ENCODE measurements around the gene CCDC187. TPM values are rescaled to one million over a fixed set of nuclear protein-coding genes. Genes with fewer than 3 reads are reported as not detected.

The CCDC187 gene
- total RNA-seq, 1 donor from 2014 or later, result not detected

DNA sequence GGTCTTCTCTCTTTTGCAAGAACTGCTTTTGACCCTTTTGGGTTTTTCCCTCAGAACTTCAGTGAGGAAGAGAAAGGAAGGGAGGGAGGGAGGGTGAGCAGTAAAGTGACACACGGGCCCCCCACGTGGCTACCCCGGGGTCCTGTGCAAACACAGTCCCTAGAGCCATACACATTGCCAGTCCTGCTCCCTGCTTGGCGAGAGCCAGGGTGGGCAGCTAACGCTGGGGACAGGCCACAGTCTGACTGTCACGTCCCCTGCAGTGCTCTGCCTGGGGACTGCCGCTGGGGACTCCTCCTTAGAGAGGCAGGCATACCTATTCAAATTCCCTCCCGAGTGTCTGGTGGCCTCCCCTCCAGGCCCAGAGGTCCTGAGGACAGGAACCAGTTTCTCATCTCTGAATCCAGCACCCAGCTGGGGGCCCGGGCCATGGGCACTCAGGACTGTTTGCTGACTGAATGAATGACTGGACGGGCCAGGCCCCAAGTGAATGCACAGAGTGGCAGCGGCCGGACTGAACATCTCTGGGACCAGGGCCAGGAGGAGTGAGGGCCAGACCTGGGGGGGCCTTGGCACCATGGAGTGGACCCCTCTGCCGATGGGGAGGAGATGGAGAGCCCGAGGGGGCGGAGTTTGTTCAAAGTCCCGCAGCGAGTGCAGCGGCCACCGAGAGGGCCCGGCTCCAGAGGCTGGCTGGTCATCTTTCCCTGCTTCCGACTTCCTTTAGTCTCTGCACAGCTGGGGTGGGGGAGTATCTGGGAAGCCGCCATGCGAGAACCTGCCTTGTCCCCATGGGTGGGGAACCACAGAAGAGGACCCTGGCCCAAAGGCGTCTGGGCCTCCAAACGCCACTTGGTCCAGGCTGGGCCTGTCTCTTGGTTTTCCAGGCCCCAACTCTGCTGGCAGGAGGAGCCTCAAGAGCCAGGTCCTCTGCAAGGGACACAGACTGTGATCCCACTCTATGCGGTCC is 5.8 kb downstream of the CCDC187 start:
- no peak for DNase-seq (ENCODE audit: low read depth in 2 of 2)

DNA sequence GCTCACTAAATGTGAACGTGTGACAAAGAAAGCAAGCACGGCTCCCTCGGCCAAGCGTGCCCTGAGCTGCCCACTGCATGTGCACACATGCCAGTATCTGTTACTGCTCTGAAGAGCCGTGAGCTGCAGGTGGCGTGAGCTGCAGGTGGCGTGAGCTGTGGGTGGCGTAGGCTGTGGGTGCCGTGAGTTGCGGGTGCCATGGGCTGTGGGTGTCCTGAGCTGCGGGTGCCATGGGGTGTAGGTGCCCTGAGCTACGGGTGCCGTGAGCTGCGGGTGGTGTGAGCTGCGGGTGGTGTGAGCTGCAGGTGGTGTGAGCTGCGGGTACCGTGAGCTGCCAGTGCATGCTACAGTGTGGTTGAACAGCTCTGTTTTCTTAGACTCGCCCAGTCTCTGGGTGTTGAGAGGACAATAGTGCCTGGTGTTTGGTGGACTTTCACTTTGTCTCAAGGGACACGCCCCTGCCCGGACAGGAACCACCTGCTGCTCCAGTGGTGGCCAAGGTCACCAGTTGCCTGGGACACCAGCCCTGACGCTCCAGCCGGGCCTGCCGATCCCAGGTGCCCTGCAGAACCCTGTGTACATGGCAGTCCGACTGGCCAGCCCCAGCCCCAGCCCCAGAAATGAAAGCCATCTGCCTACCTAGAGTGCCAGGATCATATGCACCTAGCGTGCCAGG is 6.7 kb downstream of the CCDC187 start:
- DNase-seq (ENCODE audit: low read depth in 2 of 2), result peak; percentile 82

DNA sequence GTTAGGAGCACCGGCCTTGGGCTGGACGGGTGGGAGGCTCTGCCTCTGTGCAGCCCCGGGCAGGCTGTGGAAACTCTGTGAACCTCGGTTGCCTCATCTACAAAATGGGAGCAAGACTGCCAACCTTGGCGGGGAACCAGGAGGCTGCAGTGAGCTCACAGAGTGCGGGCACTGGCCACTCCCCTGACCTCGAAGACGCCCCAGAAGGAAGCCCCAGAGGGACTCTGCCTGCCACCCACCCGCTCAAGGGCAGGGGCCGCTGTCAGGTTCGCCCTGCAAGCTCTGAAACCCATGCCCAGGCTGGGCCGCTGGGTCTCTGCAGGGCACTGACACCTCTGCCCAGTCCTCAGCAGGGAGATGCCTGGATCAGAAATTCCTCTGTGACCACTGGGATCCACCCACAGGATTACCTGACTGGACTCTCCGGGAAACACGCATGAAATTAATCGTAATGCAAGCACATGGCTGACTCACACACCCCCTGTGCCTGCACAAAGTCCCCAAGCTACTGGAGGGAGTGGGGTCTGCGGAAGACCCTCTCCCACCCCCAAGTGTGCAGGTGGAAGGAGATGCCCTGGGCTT is 7.4 kb downstream of the CCDC187 start:
- DNase-seq (ENCODE audit: low read depth in 2 of 2), result no peak

DNA sequence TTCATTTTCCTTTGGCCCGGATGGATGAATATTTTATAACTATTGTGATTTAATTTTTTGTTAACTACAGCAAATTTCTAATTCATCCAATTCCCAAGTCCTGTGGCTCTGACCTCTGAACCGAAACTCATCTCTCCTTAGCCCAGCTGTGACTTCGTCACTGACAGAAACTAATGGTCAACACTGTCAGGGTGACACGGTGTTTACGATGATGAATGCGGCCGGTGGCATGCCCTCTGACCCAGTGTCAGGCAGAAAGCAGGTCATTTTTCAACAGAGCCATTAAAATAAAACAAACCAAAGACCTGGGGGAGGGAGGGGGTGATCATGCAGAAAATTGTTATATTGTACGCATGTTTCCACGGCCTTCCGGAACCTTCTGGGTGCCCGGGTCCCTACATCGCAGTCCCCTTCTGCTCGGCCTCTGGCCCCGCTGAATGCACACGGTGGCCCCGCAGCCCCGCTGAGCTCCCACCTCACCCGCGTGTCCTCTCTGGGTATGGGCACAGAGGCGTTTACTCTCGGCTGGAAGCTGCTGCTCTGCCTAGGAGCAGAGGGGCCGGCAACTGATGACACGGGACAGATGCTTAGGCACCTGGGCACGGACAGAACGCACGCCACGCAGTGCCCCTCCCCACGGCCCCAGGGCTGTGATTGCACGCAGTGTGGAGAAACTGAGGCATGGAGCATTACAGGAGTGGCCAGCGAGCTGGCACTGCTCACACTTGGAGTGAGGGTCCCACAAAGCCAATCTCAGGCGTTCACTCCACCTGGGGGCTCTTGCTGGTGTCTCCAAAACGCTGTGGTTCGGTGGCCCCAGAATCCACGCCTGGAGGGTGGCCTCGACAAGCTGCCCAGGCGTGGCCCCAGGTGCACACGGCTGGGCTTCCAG is 8.1 kb downstream of the CCDC187 start:
- DNase-seq (ENCODE audit: low read depth in 2 of 2), result no peak

DNA sequence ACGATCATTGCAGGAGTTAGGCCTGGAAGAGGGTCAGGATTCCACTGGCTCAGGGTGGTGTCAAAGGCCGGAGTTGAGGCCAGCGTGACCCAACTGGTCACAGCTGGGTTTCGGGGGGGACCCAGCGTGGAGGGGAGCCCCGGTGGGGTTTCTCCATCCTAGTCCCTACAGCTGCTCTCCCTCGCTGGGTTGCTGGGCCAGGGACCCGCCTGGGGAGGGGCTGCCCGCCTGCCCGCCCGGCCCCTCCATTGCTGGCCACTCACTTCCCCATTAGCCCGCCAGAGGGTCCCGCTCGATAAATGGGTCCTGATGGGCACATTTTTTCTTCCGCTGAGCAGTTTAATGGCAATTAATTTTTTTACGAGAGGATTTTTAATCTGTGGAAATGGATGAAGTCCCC is 8.8 kb downstream of the CCDC187 start:
- no peak for DNase-seq (ENCODE audit: low read depth in 2 of 2)

DNA sequence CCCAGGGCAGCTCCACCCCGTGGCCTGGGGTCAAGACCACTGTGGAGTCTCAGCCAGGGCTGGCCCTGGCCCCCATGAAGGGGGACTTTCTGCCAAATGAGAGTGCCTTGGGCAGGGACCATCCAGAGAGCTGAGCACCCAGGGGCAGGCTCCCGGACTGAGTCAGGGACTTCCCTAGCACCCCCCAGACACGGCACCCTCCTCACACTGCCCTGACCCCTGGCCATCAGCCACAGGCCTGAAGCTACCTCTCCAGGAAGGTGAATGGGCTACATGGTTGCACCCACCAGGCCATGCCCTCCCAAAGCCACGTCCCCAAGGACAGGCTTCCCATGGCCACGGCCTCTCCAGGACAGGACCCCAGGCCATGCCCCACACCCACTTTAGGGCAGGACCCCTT is 9.5 kb downstream of the CCDC187 start:
- no peak for DNase-seq (ENCODE audit: low read depth in 2 of 2)

DNA sequence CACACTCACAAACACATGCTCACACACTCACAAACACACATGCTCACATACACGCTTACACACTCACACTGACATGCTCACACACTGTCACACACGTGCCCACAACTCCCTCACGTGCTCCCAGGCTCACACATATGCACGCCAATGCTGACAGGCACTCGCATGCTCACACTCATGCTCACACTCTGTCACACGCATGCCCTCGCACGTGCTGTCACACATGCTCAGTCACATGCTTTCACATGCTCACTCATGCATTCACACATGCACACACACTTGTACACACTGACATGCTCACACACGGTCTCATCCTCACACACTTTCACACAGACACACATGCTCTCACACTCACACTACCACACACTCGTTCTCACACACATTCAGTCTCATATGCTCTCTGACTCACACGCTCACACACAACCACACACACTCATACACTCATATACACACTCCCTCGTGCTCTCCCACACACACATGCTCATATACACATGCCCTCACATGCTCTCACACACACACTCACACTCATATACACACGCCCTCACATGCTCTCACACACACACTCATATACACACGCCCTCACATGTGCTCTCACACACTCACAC is 10.3 kb downstream of the CCDC187 start:
- DNase-seq (ENCODE audit: low read depth in 2 of 2), result no peak

DNA sequence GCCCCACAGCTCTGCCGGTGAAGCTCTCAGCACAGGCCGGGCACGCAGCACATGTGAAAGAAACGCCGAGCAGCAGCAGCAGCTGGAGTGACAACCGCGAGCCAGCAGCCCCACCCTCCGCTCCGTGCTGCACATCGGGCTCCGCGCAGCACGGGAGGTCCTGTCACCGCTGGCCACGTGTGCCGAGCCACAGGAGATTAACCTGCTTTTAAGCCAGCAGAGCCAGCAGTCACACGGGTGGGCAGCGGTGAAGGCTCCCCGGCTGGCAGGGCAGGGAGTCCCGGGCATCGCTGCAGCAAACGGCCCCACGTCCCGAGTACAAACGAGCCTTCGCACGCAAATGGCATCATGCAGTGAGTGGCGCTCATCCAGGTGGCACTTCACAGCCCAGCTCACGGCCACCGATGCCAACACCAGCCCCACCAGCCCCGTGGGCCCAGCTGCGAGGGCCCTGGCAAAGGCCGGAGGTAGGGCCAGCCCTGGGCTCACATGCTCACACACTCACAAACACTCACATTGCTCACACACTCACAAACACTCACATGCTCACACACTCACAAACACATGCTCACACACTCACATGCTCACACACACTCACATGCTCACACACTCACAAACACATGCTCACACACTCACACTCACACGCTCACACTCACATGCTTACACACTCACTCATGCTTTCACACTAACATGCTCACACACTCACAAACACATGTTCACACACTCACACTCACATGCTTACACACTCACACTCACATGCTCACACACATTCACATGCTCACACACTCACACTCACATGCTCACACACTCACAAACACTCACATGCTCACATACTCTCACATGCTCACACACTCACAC is 11.1 kb downstream of the CCDC187 start:
- DNase-seq (ENCODE audit: low read depth in 2 of 2), result no peak

DNA sequence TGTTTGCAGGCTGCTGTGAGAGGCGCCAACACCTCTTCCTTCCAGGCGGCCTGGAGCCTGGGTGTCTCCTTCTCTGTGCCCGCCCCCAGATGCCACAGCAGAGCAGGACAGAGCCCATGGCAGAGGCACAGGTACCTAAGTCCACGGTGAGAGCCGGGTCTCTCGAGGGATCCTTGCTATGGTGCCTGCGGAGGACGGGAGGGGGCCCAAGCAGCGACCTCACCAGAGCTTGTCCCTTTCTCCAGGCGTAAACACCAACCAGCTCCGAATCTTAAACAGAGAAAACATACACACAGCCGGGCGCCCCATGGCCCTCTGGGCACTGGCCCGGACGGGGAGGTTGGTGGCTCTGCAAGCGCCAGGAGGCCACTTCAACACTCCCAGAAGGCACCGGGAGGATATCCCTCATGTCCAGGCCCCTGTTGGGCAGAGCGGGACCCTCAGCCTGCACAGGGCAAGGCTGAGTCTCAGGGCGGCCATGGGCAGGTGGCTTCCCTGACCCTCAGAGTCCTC is 11.8 kb downstream of the CCDC187 start:
- DNase-seq (ENCODE audit: low read depth in 2 of 2), result no peak

DNA sequence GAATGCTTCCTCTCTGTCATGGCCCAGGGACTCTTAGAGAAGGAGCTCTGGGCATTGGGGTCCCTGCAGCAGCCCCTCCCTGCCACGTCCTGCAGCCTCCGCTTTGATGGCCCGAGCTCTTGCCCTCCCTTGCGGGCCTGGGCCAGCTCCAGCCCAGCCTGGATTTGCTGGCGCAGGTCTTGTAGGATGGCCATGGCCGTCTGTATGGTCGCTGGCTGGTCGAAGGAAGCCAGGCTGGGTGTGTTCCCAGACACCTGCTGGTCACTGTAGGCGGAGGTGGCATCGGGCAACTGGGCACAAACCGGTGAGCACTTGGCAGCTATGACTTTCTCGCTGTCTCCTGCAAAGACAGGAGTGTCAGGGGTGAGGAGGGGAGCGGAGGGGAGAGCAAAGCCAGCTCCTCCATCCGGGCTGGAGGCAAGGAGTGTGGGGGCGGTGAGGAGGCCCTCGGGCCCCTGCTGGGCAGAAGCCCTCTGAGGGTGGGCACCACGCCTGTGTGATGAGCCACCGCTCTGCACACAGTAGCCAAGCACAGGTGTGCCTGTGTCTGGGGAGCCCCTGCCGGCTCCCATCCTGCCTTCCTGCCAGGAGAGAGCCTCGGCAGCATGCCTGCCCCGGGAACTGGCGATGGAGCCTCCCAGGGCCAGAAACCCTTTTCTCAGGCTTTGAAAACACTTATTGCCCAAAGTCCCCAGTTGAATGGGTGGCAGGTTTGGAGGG is 12.4 kb downstream of the CCDC187 start:
- no peak for DNase-seq (ENCODE audit: low read depth in 2 of 2)

DNA sequence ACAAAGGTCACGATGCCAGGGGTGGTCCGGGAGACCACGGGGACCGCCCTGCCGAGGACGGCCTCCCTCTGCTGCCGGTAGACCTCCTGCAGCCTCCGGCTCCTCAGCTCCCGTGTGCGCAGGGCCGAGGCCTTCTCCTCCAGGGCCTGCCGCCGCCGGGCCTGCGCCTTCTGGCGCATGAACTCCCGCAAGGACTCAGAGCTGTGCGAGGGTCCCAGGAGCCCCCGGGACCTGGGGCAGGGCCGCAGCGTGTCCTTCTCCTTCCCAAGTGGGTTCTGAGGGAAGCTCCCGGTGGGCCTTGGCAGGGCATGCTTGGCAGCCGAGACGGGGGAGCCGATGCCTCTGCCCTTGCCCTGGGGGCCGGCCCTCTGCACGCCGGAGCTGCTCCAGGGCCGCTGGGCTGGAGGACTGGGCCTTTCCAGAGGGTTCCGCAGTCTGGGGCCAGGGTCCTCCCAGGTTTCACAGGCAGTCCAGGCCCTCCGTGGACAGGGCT is 13.3 kb downstream of the CCDC187 start:
- DNase-seq (ENCODE audit: low read depth in 2 of 2), result no peak

DNA sequence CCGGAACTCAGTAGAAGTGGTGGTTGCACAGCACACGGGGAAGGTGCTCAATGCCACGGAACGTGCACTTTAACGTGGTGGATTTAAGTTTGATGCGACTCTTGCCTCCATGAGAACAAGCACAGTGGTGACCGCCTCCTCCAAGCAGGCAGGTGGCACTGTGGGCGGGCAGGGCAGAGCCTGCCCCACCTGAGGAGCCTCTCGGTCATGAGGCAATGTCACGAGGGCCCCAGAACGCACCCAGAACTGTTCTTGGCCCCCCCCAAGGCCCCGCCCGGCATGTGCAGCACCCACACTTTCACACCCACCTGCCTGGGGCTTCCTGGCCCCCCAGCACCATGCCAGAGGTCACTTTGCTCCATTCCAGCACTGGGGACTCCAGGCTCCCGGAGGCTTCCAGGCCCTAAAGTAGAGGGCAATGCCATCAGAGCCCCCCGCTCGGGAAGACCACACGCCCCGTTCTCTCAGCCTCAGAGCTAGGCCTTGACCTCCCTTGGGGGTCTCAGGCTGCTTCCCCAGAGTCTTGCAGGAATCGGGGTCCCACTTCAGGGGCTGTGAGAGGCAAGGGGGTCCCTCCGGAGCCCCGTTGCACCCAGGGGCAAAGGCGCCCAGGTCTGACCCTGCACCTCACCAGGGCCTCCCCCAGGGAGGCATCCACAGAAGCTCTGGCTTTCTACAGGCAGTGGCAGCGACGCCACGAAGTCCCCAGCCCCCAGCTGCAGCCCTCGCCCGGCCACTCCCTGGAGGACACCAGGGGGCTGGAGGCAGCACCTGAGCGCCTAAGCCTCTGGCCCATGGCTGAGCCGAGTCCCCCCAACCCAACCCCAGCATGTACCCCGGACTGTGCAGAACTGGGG is 14.0 kb downstream of the CCDC187 start:
- DNase-seq (ENCODE audit: low read depth in 2 of 2), result no peak

DNA sequence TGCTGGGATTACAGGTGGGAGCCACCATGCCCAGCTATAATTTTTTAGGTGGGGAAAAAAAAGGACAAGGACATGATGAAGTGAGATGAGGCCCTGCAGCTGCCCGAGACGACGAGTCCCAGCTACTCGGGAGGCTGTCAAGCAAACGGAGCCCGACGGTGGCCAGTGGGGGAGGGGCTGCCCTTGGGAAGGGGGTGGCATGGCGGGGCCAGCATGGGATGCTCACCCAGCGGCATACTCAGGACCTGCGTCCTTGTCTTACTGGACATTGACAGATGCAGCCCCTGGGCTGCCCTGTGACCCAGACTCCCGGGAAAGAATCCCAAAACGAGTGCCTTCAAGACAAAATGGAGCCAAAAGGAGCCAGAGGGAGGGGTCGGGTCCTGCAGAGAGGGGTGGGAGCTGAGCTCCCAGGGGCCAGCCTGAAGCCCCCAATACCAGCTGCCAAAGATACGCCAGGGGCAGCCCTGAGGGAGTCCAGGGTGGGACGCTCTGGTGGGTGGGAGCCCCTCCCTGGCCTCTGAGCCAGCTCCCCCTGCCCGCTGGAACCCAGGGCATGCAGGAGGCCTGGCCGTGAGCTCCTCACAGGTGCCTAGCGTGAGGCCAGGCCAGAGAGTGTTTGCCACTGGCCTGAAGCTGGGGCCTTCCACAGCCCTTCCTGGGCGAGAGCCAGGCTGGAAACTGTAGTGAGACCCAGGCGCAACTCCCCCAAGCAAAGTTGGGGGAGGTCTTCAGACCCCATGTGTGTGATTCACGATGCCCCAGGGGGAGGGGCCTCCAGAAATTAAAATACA is 15.7 kb downstream of the CCDC187 start:
- DNase-seq (ENCODE audit: low read depth in 2 of 2), result no peak

DNA sequence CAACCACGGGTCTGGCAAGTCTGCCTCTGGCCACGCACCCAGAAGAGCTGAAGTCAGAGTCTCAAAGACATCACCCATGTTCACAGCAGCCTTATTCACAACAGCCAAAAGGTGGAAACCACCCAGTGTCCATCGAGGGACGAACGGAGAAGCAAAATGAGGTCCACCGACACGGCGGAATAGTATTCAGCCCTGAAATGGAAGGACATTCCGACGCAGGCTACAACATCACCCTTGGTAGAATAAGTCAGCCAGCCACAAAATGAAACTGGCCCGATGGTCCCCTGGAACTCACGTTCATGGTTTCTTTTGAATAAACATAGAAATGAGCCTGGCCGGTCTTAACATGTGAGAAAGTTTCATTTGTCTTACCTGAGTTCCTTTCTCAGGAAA is 16.9 kb downstream of the CCDC187 start:
- DNase-seq (ENCODE audit: low read depth in 2 of 2), result no peak

DNA sequence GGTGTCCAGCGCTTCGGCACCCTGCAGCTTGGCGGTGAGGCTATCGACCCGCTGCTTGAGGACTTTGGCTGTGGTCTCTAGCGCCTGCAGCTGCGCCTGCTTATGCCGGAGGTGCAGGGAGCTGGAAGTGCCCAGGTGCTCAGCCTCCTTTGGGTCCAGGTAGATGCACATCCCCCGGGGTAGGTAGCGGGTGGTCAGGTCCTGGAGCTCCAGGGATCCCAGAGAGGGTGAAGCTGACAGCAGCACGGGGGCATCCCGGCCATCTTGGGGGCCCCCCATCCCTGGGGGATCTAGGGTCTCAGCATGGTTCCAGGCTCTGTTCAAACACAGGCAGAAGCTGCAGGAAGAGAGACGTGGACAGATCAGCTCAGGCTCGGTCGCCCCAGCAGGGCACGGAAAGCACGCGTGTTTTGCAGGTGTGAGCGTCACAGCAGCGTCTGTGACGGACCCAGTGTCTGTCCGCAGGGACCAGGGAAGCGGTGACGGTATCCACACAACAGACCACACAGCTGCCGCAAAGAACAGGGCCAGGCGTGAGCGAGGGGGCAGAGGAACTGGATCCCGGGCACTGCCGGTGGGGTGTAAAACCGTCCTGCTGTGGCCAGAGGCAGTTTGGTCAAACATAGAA is 17.4 kb downstream of the CCDC187 start:
- DNase-seq (ENCODE audit: low read depth in 2 of 2), result no peak

DNA sequence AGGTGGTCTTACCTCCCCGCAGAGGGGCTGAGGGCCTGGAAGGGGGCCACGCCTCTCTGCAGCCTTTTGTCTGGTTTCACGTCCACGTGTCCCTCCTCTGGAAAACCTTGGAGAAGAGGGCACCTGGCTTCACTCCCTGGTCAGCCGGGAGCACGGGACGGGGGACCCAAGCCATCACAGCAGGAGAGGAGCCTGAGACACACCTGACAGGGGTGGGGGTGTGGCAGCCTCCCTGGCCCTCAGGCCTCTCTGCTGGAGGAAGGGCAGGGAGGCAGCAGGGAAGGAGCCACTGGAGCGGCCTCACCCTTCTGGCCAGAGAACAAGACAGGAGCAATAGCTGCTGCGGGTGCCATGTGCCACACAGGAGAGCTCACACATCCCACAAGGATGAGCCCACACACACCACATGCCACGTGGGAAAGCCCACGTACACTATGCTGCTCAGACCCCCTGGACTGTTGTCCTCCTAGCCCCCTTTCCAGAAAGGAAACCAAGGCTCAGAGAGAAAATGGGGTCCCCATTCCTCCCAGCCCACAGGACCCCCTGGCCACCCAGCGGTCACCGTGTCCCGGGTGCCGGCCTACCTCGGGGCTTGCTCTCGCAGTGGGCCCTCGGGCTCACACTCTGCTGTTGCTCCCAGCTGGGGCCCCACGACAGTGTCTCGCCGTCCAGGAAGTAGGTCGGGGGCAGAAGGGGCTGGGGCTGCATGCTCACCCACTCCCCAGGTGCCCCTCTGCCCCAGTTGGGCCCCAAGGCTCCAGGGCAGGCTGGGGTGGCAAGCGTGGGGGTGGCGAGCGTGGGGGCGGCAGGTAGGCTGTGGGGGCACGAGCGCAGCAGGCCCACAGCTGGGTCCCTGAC is 18.2 kb downstream of the CCDC187 start:
- no peak for DNase-seq (ENCODE audit: low read depth in 2 of 2)

Data from lung microvascular endothelial cell (primary cell).